ENCODE results near the gene SLC44A5.
"Not testable (repeated sequence)": the region's sequence is repeated elsewhere in the genome, so short reads cannot be mapped to it uniquely, and the experiment has no call there.

DNA sequence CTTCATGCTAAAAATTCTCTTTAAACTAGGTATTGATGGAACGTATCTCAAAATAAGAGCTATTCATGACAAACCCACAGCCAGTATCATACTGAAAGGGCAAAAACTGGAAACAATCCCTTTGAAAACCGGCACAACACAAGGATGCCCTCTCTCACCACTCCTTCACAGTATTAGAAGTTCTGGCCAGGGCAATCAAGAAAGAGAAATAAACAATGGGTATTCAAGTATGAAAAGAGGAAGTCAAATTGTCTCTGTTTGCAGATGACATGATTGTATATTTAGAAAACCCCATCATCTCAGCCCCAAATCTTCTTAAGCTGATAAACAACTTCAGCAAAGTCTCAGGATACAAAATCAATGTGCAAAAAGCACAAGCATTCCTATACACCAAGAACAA lies 349.0 kb downstream of the SLC44A5 start:
- TF ChIP-seq, protein P1, sequence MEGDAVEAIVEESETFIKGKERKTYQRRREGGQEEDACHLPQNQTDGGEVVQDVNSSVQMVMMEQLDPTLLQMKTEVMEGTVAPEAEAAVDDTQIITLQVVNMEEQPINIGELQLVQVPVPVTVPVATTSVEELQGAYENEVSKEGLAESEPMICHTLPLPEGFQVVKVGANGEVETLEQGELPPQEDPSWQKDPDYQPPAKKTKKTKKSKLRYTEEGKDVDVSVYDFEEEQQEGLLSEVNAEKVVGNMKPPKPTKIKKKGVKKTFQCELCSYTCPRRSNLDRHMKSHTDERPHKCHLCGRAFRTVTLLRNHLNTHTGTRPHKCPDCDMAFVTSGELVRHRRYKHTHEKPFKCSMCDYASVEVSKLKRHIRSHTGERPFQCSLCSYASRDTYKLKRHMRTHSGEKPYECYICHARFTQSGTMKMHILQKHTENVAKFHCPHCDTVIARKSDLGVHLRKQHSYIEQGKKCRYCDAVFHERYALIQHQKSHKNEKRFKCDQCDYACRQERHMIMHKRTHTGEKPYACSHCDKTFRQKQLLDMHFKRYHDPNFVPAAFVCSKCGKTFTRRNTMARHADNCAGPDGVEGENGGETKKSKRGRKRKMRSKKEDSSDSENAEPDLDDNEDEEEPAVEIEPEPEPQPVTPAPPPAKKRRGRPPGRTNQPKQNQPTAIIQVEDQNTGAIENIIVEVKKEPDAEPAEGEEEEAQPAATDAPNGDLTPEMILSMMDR (IDR thresholded peaks at IDR 0.05), result not testable (repeated sequence)
- TF ChIP-seq POLR2A (IDR thresholded peaks at IDR 0.05); EP300 (IDR thresholded peaks at IDR 0.05; ENCODE audit: low read depth); POLR2AphosphoS5 (IDR thresholded peaks at IDR 0.05): not testable (repeated sequence)

Data from transverse colon (tissue), 4 donors.